ENCODE results near the gene PCDHA5. TPM values are rescaled to one million over a fixed set of nuclear protein-coding genes. Genes with fewer than 3 reads are reported as not detected.
"Not testable (repeated sequence)": the region's sequence is repeated elsewhere in the genome, so short reads cannot be mapped to it uniquely, and the experiment has no call there.

The PCDHA5 gene
- total and polyA plus RNA-seq, 2 donors (not counting 1 experiment from before 2014, with no cell fraction given) = not detected

DNA sequence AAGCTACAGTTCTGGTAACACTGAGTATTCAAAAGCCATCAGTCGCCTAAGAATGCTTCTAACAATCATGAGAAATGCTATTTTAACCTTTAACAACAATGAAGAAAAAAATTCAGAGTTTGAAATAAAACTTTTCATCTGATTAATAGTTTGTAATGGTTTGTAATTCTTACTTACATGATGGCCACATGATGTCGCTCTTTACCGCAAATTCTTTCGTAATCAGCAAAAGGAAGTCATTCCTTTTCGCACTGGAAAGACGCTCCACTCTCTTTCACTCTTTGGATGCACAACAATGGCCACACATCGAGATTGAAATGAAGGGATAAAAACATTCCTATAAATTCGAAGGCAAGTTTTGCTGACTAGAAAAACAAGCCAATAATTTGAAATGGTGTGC lies 12.6 kb downstream of the PCDHA5 start, which contains the start of gene PCDHA7:
Gene PCDHA7 (plus strand): TSS at position 277 of the 400 bp plus-strand sequence. CDS start 115 bp downstream, at position 392.
- 30% methylated on average over 3 of the region's 8 CpGs for WGBS (ENCODE audit: insufficient coverage)
- H3K9me3 ChIP-seq (ENCODE audit: control extremely low read depth in 1 of 3, control insufficient read depth in 2 of 3, insufficient read depth in 1 of 3, low read length in 2 of 3) = peaks cover 0 to 34% (median 7%) of the 10 kb centered on the region in 3 donors
- CTCF ChIA-PET = no interaction called here
- H3K4me3 ChIP-seq (ENCODE audit: control extremely low read depth in 1 of 5, extremely low read depth in 1 of 5, insufficient read depth in 1 of 5, low read depth in 2 of 5, low read length in 4 of 5) = no peak within 1 kb of the TSS
- no peak within 1 kb of the TSS for H3K4me2 ChIP-seq (replicated peaks; ENCODE audit: low read depth, low read length, poor library complexity, severe bottlenecking)
- no peaks in the 10 kb centered on the region for H3K79me2 ChIP-seq (ENCODE audit: control insufficient read depth, insufficient read depth, low read length)
- TF ChIP-seq CTCF (IDR thresholded peaks at IDR 0.05) (no peak), EZH2 (IDR thresholded peaks at IDR 0.05; ENCODE audit: borderline replicate concordance, insufficient read depth, low read depth, low read length, poor library complexity, severe bottlenecking) (no peak)
- no peak within 1 kb of the TSS for H2AFZ ChIP-seq (ENCODE audit: insufficient read depth, low read depth, low read length, poor library complexity, severe bottlenecking)
- no peaks in the 10 kb centered on the region for H4K20me1 ChIP-seq (ENCODE audit: control insufficient read depth, insufficient read depth, low read length, poor library complexity, severe bottlenecking)
- no peaks in the 10 kb centered on the region for H3K4me1 ChIP-seq (ENCODE audit: control insufficient read depth in 2 of 2, insufficient read depth in 2 of 2, low read length in 2 of 2)
- H3K9ac ChIP-seq (ENCODE audit: low read length) = no peak within 1 kb of the TSS
- Mint-ChIP-seq H3K27me3 (peaks cover 22% of the 10 kb centered on the region), H3K4me3 (no peak within 1 kb of the TSS), H3K4me1 (no peaks in the 10 kb centered on the region), H3K27ac (no peak within 1 kb of the TSS), H3K9me3 (ENCODE audit: insufficient read depth) (peaks cover 3% of the 10 kb centered on the region)
- intact Hi-C loops (cut with micrococcal nuclease) = no loop called here
- DNase-seq (no peak), ATAC-seq (ENCODE audit: low read depth) (no peak)
- no peaks in the 10 kb centered on the region for H3K36me3 ChIP-seq (replicated peaks in 1 of 2; ENCODE audit: control extremely low read depth in 1 of 2, control insufficient read depth in 1 of 2, extremely low read depth in 1 of 2, insufficient read depth in 2 of 2, low read length in 1 of 2)
- no peak within 1 kb of the TSS for H3K27ac ChIP-seq (ENCODE audit: low read length in 2 of 2)
- POLR2A ChIA-PET = no interaction called here
- peaks cover 0 to 10% (median 4%) of the 10 kb centered on the region in 4 experiments for H3K27me3 ChIP-seq (replicated peaks in 1 of 4; ENCODE audit: control extremely low read depth in 1 of 4, control insufficient read depth in 3 of 4, insufficient read depth in 4 of 4, low read length in 3 of 4)

DNA sequence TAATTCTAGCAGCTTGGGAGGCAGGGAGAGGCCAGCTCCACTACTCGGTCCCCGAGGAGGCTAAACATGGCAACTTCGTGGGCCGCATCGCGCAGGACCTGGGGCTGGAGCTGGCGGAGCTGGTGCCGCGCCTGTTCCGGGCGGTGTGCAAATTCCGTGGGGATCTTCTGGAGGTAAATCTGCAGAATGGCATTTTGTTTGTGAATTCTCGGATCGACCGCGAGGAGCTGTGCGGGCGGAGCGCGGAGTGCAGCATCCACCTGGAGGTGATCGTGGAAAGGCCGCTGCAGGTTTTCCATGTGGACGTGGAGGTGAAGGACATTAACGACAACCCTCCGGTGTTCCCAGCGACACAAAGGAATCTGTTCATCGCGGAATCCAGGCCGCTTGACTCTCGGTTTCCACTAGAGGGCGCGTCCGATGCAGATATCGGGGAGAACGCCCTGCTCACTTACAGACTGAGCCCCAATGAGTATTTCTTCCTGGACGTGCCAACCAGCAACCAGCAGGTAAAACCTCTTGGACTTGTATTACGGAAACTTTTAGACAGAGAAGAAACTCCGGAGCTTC lies 13.1 kb downstream of the PCDHA5 start:
- CTCF ChIA-PET = not testable (repeated sequence)

More for the DNA sequence above, 13.1 kb downstream of the PCDHA5 start:
- H3K27ac Mint-ChIP-seq; H2AFZ ChIP-seq (ENCODE audit: insufficient read depth, low read depth, low read length, poor library complexity, severe bottlenecking); H3K79me2 ChIP-seq (ENCODE audit: control insufficient read depth, insufficient read depth, low read length); H3K4me1 Mint-ChIP-seq; H3K36me3 ChIP-seq (replicated peaks in 1 of 2; ENCODE audit: control extremely low read depth in 1 of 2, control insufficient read depth in 1 of 2, extremely low read depth in 1 of 2, insufficient read depth in 2 of 2, low read length in 1 of 2); H3K4me3 Mint-ChIP-seq; POLR2A ChIA-PET; ATAC-seq (ENCODE audit: low read depth); intact Hi-C loops (cut with micrococcal nuclease); H4K20me1 ChIP-seq (ENCODE audit: control insufficient read depth, insufficient read depth, low read length, poor library complexity, severe bottlenecking); H3K4me1 ChIP-seq (ENCODE audit: control insufficient read depth in 2 of 2, insufficient read depth in 2 of 2, low read length in 2 of 2); H3K4me3 ChIP-seq (ENCODE audit: control extremely low read depth in 1 of 5, extremely low read depth in 1 of 5, insufficient read depth in 1 of 5, low read depth in 2 of 5, low read length in 4 of 5); DNase-seq; H3K9ac ChIP-seq (ENCODE audit: low read length); H3K4me2 ChIP-seq (replicated peaks; ENCODE audit: low read depth, low read length, poor library complexity, severe bottlenecking); H3K9me3 Mint-ChIP-seq (ENCODE audit: insufficient read depth); H3K27ac ChIP-seq (ENCODE audit: low read length in 2 of 2): not testable (repeated sequence)
- WGBS (ENCODE audit: insufficient coverage) = 35% methylated on average over 21 of the region's 38 CpGs
- peaks cover 22% of the 10 kb centered on the region for H3K27me3 Mint-ChIP-seq
- Histone ChIP-seq H3K9me3 (ENCODE audit: control extremely low read depth in 1 of 3, control insufficient read depth in 2 of 3, insufficient read depth in 1 of 3, low read length in 2 of 3) (peaks cover 0 to 29% (median 7%) of the 10 kb centered on the region in 3 donors), H3K27me3 (replicated peaks in 1 of 4; ENCODE audit: control extremely low read depth in 1 of 4, control insufficient read depth in 3 of 4, insufficient read depth in 4 of 4, low read length in 3 of 4) (peaks cover 0 to 10% (median 4%) of the 10 kb centered on the region in 4 experiments)
